ENCODE measurements around the gene TUBB4B.

Gene TUBB4B

GRCh38 chr9:137223078-137223970 is 17.8 kb upstream of the TUBB4B start:
- peak; percentile 97 for DNase-seq (ENCODE audit: insufficient read length, low spot score)
- TF ChIP-seq CTCF (IDR thresholded peaks at IDR 0.05; ENCODE audit: insufficient read depth, missing control alignments) = no peak
- FAIRE-seq = no peak

GRCh38 chr9:137224830-137225694 is 16.0 kb upstream of the TUBB4B start, which contains the start of gene CYSRT1:
CYSRT1 (plus strand) TSS chr9:137225174; CDS start chr9:137225622, 448 bp downstream.
- no peak for FAIRE-seq
- no peak for DNase-seq (ENCODE audit: insufficient read length, low spot score)
- no peak for TF ChIP-seq CTCF (IDR thresholded peaks at IDR 0.05; ENCODE audit: insufficient read depth, missing control alignments)

DNA sequence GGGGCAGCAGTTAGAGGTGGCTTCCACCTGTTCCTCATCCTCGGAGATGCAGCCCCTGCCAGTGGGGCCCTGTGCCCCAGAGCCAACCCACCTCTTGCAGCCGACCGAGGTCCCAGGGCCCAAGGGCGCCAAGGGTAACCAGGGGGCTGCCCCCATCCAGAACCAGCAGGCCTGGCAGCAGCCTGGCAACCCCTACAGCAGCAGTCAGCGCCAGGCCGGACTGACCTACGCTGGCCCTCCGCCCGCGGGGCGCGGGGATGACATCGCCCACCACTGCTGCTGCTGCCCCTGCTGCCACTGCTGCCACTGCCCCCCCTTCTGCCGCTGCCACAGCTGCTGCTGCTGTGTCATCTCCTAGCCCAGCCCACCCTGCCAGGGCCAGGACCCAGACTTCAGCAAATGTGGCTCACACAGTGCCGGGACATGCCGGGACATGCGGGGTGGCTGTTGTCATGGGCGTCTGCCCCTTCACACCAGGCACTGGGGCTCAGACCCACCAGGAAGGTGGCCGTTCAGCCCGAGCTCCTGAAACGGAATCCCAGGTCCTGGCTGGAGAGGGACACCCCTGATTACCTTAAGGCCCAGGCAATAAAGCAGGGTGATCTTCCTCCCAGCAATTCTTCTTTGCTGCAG is 15.3 kb upstream of the TUBB4B start:
- no peak for TF ChIP-seq CTCF (IDR thresholded peaks at IDR 0.05; ENCODE audit: insufficient read depth, missing control alignments)
- FAIRE-seq (no peak), DNase-seq (ENCODE audit: insufficient read length, low spot score) (no peak)

GRCh38 chr9:137226338-137227053 is 14.6 kb upstream of the TUBB4B start:
- no peak for FAIRE-seq
- no peak for TF ChIP-seq CTCF (IDR thresholded peaks at IDR 0.05; ENCODE audit: insufficient read depth, missing control alignments)
- DNase-seq (ENCODE audit: insufficient read length, low spot score) = no peak

DNA sequence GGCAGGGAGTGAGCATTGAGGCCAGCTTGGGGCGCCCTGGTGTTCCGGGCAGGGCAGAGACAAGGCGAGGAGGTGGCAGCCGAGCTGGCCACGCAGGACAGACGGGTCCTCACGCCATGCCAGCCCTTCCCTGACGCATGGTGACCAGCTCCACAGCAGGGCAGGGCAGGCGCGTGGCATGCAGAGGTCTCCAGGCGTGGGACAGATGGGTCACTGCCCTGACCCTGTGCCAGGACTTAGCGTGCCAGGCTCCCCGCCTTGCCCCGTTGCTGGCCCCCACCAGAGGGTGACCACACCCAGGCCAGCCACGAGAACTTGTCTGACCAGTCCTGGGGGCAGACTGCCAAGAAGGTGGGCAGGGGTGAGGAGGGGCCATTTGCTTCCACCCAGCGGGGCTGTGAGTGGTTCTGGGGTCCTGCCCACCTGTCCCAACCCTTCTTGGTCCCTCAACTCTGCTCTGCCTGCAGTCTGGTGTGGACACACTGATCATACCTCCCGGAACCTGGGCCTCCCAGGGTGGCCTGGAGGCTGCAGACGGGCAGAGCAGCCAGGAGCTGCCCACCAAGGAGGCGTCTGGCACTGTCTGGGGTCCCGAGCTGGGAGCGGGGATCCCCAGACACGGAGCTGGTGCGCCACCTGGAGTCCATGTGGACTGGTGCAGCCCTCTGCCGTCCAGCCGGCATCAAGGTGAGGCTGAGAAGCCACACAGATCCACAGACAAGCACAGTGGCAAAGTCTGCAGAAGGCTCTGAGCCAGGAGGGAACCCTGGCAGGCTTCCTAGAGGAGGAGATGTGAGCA is 13.8 kb upstream of the TUBB4B start, which contains the start of gene RNF224:
RNF224 (plus strand) TSS at position 449 of the 799 bp plus-strand sequence. CDS start 834 bp downstream, outside the sequence.
- peak; percentile 89 for TF ChIP-seq CTCF (IDR thresholded peaks at IDR 0.05; ENCODE audit: insufficient read depth, missing control alignments)
- DNase-seq (ENCODE audit: insufficient read length, low spot score) = peak; percentile 98
- no peak for FAIRE-seq

Measured in D721Med (cell line).